ENCODE data around the gene MYOT.

The MYOT gene

DNA sequence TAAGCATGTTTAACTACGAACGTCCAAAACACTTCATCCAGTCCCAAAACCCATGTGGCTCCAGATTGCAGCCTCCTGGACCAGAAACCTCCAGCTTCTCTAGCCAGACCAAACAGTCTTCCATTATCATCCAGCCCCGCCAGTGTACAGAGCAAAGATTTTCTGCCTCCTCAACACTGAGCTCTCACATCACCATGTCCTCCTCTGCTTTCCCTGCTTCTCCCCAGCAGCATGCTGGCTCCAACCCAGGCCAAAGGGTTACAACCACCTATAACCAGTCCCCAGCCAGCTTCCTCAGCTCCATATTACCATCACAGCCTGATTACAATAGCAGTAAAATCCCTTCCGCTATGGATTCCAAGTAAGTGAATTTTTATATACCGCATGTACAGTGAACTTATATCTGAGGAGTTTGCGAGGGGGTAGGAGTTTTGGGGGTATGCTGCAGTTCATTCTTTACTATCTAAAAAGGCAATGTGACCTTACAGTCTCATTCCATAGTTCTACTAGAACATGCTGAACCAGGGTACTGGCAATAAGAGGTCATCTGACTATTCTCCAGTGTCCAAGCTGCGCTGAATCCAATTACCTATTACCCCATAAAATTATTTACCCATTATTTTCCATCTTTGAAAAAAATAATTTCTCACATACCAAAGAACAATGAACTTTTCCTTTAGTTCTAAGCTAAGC, 3.1 kb downstream of the MYOT start:
- TF ChIP-seq ZFX (IDR thresholded peaks at IDR 0.05; ENCODE audit: borderline replicate concordance), result no peak
- TF ChIP-seq, protein P1, sequence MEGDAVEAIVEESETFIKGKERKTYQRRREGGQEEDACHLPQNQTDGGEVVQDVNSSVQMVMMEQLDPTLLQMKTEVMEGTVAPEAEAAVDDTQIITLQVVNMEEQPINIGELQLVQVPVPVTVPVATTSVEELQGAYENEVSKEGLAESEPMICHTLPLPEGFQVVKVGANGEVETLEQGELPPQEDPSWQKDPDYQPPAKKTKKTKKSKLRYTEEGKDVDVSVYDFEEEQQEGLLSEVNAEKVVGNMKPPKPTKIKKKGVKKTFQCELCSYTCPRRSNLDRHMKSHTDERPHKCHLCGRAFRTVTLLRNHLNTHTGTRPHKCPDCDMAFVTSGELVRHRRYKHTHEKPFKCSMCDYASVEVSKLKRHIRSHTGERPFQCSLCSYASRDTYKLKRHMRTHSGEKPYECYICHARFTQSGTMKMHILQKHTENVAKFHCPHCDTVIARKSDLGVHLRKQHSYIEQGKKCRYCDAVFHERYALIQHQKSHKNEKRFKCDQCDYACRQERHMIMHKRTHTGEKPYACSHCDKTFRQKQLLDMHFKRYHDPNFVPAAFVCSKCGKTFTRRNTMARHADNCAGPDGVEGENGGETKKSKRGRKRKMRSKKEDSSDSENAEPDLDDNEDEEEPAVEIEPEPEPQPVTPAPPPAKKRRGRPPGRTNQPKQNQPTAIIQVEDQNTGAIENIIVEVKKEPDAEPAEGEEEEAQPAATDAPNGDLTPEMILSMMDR (IDR thresholded peaks at IDR 0.05), result no peak
- H3K27ac ChIP-seq, result no peak overlapping the region

DNA sequence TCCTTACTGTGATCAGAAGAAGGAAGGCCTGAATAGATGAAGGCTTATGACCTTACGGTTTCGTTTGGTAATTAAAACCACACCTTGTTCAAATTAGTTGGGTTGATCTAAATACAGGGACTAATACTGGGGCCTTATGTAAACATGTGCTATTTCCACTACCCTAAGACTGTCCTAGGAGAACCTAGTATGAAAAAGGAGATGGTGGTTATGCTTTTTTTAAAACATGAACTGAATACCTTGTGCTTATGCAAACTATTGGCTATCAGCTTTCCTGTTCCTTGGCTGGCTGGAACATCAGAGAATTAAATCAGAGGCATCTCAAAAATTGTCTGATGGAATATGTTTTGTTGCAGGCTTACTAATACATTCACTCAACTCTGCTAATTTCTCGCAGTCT, 3.9 kb downstream of the MYOT start:
- TF ChIP-seq ZFX (IDR thresholded peaks at IDR 0.05; ENCODE audit: borderline replicate concordance), result no peak
- TF ChIP-seq, protein P1 (IDR thresholded peaks at IDR 0.05), result no peak
- H3K27ac ChIP-seq, result no peak overlapping the region

DNA sequence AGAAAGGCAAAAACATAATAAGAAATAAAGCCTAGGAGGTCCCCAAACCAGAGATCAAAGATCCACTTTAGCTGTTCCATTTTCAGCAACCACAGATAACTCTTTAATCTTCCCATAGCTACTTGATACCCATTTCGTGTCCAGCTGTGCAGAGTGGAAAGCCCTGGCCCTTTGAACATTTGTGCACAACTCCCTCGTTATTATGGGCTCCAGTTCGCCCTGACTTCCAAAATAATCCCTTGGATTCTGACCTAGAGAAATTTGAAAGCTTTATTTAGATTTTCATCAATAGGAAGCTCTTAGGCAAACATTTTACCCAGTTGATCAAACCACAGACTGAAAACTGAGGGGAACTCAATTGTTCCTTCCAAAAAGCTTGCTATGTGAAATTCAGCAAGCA, 4.8 kb downstream of the MYOT start:
- TF ChIP-seq, protein P1 (IDR thresholded peaks at IDR 0.05), result no peak
- no peak for TF ChIP-seq ZFX (IDR thresholded peaks at IDR 0.05; ENCODE audit: borderline replicate concordance)
- no peak overlapping the region for H3K27ac ChIP-seq

DNA sequence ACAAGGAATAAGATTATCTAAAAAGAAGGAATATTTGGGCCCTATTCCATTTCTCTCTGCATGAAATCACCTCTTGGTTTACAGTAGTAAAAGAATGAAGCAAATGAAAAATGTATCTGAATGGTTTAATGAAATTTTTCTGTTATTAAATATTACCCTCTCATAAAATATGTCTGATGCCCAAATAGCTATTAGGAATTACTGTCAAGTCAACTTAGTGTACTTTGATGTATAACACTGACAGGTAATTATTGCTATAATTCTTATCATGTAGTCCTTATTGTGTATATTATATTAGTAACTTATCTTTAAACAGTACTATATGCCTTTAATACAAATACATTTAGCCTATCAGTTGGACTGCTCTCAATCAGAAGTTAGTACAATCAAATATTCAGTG, 8.4 kb downstream of the MYOT start:
- no peak overlapping the region for H3K27ac ChIP-seq
- TF ChIP-seq, protein P1 (IDR thresholded peaks at IDR 0.05), result no peak
- no peak for TF ChIP-seq ZFX (IDR thresholded peaks at IDR 0.05; ENCODE audit: borderline replicate concordance)

DNA sequence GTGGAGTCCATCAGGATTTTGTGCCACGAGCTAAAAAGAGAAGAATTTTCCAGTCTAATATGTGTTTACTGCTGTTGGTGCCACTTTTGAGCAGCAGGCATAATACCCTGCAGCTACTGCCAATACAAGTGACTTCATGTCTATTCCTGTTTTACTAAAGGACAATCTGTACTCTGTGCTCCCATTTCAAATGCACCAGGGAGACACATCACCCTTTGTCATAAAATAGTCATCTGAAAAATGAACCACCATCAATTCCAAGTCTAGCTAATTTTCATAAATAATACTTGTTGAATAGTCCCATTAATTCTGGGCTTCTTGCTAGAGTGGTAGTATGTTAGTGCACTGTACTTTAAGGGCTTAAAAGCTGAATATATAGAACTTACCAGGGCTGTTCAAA, 12.7 kb downstream of the MYOT start:
- TF ChIP-seq, protein P1 (IDR thresholded peaks at IDR 0.05), result no peak
- H3K27ac ChIP-seq, result no peak overlapping the region

DNA sequence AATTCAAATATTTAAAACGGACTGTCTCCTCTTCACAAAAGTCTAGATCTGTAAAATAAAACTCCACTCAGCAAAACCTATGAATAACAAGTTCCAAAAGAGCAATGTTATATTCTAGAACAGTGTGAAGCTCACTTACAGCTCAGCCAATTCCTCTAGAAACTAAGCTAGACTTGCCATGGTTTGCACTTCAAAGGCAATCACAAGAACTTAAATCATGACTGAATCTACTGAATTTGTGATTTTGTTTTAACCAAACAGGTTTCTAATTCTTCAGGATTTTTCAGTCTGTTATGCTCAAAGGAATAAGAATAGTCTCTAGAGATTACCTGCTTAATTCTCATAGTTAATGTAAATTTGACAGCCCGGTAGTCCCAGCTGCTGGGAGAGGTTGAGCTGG, 20.2 kb downstream of the MYOT start:
- no peak overlapping the region for H3K27ac ChIP-seq
- TF ChIP-seq ZFX (IDR thresholded peaks at IDR 0.05; ENCODE audit: borderline replicate concordance), result no peak
- TF ChIP-seq, protein P1 (IDR thresholded peaks at IDR 0.05), result no peak

DNA sequence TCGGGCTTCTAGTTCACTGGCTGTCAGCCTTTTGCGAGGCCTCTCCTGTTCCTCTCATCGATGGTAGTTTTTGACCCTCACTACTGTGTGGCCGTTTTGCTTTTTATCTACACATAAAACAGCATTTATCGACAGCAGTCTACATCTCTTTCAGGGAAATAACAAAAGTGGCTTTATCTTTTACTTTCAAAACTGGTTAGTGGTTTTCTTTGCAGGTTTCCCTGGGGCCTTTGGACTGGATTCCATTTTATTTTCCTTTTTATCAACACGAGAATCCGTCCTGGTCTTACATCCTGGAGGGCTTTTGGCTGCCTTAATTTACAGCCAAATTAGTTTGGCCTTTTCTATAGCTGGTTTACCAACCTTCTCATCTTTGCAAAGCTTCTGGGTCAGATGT, 20.8 kb downstream of the MYOT start:
- peak overlapping the region; percentile 55 for H3K27ac ChIP-seq
- no peak for TF ChIP-seq ZFX (IDR thresholded peaks at IDR 0.05; ENCODE audit: borderline replicate concordance)
- TF ChIP-seq, protein P1 (IDR thresholded peaks at IDR 0.05), result no peak
